K562 (cell line): ENCODE measurements around the gene MRPL10. TPM values are rescaled to one million over a fixed set of nuclear protein-coding genes. Genes with fewer than 3 reads are reported as not detected.

ENCODE experiments used
- EGR1 ChIP-seq: fragments of 450-650 bp; conservative IDR thresholded peaks from 2 replicates; pipeline ENCODE4 v1.6.1; 2017; ENCODE audit warnings: mild to moderate bottlenecking
- RUNX1 ChIP-seq: sonication (generic); IDR thresholded peaks from 2 replicates; pipeline ENCODE4 v1.6.1; 2016; ENCODE audit warnings: antibody characterized with exemption, low read depth
- SAP30 ChIP-seq: fragments of 200-600 bp; sonication (generic); IDR thresholded peaks from 2 replicates; pipeline ENCODE4 v1.6.1; 2012; ENCODE audit warnings: borderline replicate concordance, low read depth, mild to moderate bottlenecking, moderate library complexity, low read length, control low read depth, inconsistent platforms; ENCODE audit not compliant: insufficient read depth, poor library complexity, severe bottlenecking
- polyA plus RNA-seq, 8 experiments: library from polyadenylated mRNA; depleted of rRNA in 4 of 8; stranded (reverse) in 5 of 8; unstranded in 3 of 8; fragments of >200 nt; fragmentation: Nextera tagmentation in 2 of 8; fragmentation: Illumina TruSeq in 1 of 8; extraction: Ambion mirVana in 2 of 8; extraction: Trizol in 1 of 8; gene quantifications; 2 replicates each; pipeline versions ENCODE4 v1.2.1 to v1.2.3, GENCODE V29; 2011 to 2014; ENCODE audit warnings: inconsistent platforms in 1 of 8, missing spikeins in 1 of 8
- total RNA-seq, 7 experiments: library from RNA; depleted of rRNA in 6 of 7; stranded (reverse); fragments of >200 nt in 6 of 7; fragmentation: Illumina TruSeq in 2 of 7; extraction: Trizol in 2 of 7; gene quantifications; 2 replicates each; pipeline versions ENCODE4 v1.2.1 to v1.2.3, GENCODE V29; 2011 to 2021; ENCODE audit warnings: low replicate concordance in 1 of 7
- TF ChIP-seq, protein P1 (sequence below), 2 experiments: fragments of 450-650 bp; formaldehyde crosslinking in 1 of 2; IDR thresholded peaks; 2 replicates each; pipeline versions ENCODE4 v1.4.0 to v1.6.1; 2014 to 2020; ENCODE audit warnings: mild to moderate bottlenecking in 2 of 2, borderline replicate concordance in 1 of 2, low read depth in 1 of 2
- TF ChIP-seq, protein P2 (sequence below): fragments of 450-650 bp; IDR thresholded peaks from 2 replicates; pipeline ENCODE4 v1.6.1; 2017; ENCODE audit warnings: antibody characterized with exemption, mild to moderate bottlenecking
- TF ChIP-seq, protein P3 (sequence below): fragments of 450-650 bp; formaldehyde crosslinking; IDR thresholded peaks from 2 replicates; pipeline ENCODE4 v1.4.0; 2020; ENCODE audit warnings: mild to moderate bottlenecking, moderate library complexity
- TF ChIP-seq, protein P4 (sequence below): fragments of 250-450 bp; sonication (Bioruptor Pico); IDR thresholded peaks from 2 replicates; pipeline ENCODE4 v1.4.0; 2020; ENCODE audit warnings: mild to moderate bottlenecking, moderate library complexity
- TF ChIP-seq, protein P5 (sequence below): sonication (generic); formaldehyde crosslinking; IDR thresholded peaks from 2 replicates; pipeline ENCODE4 v1.8.0; 2022; ENCODE audit warnings: mild to moderate bottlenecking, missing genetic modification reagents

Gene MRPL10
- total and polyA plus RNA-seq, 9 of the 15 experiments (the other 6 are each of a cell fraction or from before 2014, with no cell fraction given), result 27.8 to 105 (median 67.3) TPM

DNA sequence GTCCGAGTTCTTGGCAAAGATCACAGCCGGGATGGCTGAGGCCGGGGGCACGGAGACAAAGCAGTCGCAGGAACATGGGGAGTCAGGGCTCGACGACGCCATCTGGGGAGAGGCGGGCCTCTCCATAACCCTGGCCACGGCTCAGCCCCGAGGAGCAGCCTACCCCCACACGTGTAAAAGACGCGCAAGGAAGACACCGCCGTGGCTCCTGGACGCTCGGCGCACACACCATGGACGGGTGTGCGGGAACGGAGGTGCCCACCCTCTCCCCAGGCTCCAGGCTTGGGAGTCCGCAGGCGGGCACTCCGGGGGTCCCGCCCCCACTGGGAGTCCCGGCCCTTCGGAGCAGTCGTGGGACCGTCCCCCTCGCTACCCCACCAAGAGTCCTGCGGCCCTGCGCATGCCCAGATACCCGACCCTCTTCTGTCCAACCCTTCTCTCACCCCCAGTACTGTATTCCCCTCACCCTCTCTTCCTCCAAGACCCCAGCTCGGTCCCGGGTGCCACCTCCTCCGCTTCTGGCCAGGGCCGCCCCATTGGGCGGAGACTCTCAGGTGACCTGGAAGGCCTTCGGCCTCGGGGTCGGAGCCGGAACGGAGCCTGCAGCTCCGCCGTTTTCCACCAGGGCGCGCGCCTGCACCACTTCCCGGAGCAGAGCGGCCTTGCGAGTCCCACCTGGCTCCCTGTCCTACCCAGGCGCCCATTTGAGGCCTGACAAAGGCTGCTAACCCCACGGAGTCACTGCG, 9.6 kb upstream of the MRPL10 start, which contains the start of gene SCRN2 (continued):
- TF ChIP-seq, protein P1, sequence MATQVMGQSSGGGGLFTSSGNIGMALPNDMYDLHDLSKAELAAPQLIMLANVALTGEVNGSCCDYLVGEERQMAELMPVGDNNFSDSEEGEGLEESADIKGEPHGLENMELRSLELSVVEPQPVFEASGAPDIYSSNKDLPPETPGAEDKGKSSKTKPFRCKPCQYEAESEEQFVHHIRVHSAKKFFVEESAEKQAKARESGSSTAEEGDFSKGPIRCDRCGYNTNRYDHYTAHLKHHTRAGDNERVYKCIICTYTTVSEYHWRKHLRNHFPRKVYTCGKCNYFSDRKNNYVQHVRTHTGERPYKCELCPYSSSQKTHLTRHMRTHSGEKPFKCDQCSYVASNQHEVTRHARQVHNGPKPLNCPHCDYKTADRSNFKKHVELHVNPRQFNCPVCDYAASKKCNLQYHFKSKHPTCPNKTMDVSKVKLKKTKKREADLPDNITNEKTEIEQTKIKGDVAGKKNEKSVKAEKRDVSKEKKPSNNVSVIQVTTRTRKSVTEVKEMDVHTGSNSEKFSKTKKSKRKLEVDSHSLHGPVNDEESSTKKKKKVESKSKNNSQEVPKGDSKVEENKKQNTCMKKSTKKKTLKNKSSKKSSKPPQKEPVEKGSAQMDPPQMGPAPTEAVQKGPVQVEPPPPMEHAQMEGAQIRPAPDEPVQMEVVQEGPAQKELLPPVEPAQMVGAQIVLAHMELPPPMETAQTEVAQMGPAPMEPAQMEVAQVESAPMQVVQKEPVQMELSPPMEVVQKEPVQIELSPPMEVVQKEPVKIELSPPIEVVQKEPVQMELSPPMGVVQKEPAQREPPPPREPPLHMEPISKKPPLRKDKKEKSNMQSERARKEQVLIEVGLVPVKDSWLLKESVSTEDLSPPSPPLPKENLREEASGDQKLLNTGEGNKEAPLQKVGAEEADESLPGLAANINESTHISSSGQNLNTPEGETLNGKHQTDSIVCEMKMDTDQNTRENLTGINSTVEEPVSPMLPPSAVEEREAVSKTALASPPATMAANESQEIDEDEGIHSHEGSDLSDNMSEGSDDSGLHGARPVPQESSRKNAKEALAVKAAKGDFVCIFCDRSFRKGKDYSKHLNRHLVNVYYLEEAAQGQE (IDR thresholded peaks at IDR 0.05; ENCODE audit: borderline replicate concordance), result peak; percentile 92
- TF ChIP-seq, protein P1 (CRISPR knock-in tag; IDR thresholded peaks at IDR 0.05; ENCODE audit: low read depth), result no peak
- TF ChIP-seq SAP30, result peak; percentile 85
- TF ChIP-seq, protein P2, sequence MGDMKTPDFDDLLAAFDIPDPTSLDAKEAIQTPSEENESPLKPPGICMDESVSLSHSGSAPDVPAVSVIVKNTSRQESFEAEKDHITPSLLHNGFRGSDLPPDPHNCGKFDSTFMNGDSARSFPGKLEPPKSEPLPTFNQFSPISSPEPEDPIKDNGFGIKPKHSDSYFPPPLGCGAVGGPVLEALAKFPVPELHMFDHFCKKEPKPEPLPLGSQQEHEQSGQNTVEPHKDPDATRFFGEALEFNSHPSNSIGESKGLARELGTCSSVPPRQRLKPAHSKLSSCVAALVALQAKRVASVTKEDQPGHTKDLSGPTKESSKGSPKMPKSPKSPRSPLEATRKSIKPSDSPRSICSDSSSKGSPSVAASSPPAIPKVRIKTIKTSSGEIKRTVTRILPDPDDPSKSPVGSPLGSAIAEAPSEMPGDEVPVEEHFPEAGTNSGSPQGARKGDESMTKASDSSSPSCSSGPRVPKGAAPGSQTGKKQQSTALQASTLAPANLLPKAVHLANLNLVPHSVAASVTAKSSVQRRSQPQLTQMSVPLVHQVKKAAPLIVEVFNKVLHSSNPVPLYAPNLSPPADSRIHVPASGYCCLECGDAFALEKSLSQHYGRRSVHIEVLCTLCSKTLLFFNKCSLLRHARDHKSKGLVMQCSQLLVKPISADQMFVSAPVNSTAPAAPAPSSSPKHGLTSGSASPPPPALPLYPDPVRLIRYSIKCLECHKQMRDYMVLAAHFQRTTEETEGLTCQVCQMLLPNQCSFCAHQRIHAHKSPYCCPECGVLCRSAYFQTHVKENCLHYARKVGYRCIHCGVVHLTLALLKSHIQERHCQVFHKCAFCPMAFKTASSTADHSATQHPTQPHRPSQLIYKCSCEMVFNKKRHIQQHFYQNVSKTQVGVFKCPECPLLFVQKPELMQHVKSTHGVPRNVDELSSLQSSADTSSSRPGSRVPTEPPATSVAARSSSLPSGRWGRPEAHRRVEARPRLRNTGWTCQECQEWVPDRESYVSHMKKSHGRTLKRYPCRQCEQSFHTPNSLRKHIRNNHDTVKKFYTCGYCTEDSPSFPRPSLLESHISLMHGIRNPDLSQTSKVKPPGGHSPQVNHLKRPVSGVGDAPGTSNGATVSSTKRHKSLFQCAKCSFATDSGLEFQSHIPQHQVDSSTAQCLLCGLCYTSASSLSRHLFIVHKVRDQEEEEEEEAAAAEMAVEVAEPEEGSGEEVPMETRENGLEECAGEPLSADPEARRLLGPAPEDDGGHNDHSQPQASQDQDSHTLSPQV, result peak; percentile 88
- TF ChIP-seq, protein P3, sequence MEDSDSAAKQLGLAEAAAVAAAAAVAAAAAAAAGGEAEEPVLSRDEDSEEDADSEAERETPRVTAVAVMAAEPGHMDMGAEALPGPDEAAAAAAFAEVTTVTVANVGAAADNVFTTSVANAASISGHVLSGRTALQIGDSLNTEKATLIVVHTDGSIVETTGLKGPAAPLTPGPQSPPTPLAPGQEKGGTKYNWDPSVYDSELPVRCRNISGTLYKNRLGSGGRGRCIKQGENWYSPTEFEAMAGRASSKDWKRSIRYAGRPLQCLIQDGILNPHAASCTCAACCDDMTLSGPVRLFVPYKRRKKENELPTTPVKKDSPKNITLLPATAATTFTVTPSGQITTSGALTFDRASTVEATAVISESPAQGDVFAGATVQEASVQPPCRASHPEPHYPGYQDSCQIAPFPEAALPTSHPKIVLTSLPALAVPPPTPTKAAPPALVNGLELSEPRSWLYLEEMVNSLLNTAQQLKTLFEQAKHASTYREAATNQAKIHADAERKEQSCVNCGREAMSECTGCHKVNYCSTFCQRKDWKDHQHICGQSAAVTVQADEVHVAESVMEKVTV (CRISPR knock-in tag), result peak; percentile 97
- 0 out of 2 replicates have a peak, but pooled peaks have one; percentile 25 for TF ChIP-seq RUNX1
- TF ChIP-seq, protein P4, sequence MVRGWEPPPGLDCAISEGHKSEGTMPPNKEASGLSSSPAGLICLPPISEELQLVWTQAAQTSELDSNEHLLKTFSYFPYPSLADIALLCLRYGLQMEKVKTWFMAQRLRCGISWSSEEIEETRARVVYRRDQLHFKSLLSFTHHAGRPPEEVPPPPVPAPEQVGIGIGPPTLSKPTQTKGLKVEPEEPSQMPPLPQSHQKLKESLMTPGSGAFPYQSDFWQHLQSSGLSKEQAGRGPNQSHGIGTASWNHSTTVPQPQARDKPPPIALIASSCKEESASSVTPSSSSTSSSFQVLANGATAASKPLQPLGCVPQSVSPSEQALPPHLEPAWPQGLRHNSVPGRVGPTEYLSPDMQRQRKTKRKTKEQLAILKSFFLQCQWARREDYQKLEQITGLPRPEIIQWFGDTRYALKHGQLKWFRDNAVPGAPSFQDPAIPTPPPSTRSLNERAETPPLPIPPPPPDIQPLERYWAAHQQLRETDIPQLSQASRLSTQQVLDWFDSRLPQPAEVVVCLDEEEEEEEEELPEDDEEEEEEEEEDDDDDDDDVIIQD, result no peak
- peak; percentile 69 for TF ChIP-seq EGR1
- TF ChIP-seq, protein P5, sequence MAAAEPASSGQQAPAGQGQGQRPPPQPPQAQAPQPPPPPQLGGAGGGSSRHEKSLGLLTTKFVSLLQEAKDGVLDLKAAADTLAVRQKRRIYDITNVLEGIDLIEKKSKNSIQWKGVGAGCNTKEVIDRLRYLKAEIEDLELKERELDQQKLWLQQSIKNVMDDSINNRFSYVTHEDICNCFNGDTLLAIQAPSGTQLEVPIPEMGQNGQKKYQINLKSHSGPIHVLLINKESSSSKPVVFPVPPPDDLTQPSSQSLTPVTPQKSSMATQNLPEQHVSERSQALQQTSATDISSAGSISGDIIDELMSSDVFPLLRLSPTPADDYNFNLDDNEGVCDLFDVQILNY (CRISPR knock-in tag), result no peak
